ENCODE data around the gene TGFB1. TPM values are rescaled to one million over a fixed set of nuclear protein-coding genes. Genes with fewer than 3 reads are reported as not detected.

Gene TGFB1
- total RNA-seq, 2 donors from 2014 or later = 7.7 to 14.6 TPM

DNA sequence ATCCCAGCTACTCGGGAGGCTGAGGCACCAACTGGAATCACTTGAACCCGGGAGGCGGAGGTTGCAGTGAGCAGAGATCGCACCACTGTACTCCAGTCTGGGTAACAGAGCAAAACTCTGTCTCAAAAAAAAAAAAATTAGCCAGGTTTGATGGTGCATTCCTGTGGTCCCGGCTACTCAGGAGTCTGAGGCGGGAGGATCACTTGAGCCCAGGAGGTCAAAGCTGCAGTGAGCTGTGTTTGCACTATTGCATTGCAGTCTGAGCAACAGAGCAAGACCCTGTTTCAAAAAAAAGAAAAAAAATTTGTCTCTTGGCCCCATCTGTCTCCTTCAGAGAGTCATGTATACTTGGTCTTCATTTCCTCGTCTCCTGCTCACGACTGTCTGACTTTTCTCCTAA is 42.1 kb downstream of the TGFB1 start:
- no peak for DNase-seq
- H3K9ac ChIP-seq (ENCODE audit: low read depth in 2 of 2, low read length in 2 of 2) = no peak overlapping the region
- TF ChIP-seq CTCF (IDR thresholded peaks at IDR 0.05) = no peak
- H3K9me3 ChIP-seq = no peaks in the 10 kb centered on the region
- no peak overlapping the region for H3K27ac ChIP-seq
- H3K36me3 ChIP-seq = peaks cover 5% of the 10 kb centered on the region
- peaks cover 17% of the 10 kb centered on the region for H3K4me1 ChIP-seq
- H3K27me3 ChIP-seq = no peaks in the 10 kb centered on the region
- no peak overlapping the region for H3K4me3 ChIP-seq
- intact Hi-C loops (cut with DNase I) = no loop called here

- peak overlapping the region; percentile 93 to 98 for H3K9ac ChIP-seq (ENCODE audit: low read depth in 2 of 2, low read length in 2 of 2)
- TF ChIP-seq CTCF (IDR thresholded peaks at IDR 0.05) = no peak
- no peaks in the 10 kb centered on the region for H3K9me3 ChIP-seq
- no peak for DNase-seq
- peaks cover 17% of the 10 kb centered on the region for H3K4me1 ChIP-seq
- intact Hi-C loops (cut with DNase I) = no loop called here
- H3K4me3 ChIP-seq = peak overlapping the region; percentile 47
- H3K27ac ChIP-seq = no peak overlapping the region
- H3K27me3 ChIP-seq = no peaks in the 10 kb centered on the region
- H3K36me3 ChIP-seq = no peaks in the 10 kb centered on the region
These were observed 42.6 kb downstream of the TGFB1 start for GRCh38 chr19:41311072-41311471.

- no peak for TF ChIP-seq CTCF (IDR thresholded peaks at IDR 0.05)
- peak; percentile 88 for DNase-seq
- intact Hi-C loops (cut with DNase I) = no loop called here
- Histone ChIP-seq H3K9me3 (no peaks in the 10 kb centered on the region), H3K27ac (peak within 1 kb of the TSS; percentile 87), H3K4me3 (peak within 1 kb of the TSS; percentile 47), H3K36me3 (peaks cover 5% of the 10 kb centered on the region), H3K4me1 (peaks cover 17% of the 10 kb centered on the region), H3K9ac (ENCODE audit: low read depth in 2 of 2, low read length in 2 of 2) (peak within 1 kb of the TSS; percentile 93 to 98), H3K27me3 (no peaks in the 10 kb centered on the region)
These were observed 43.5 kb downstream of the TGFB1 start, which contains the start of gene CCDC97 for GRCh38 chr19:41310033-41310831. CCDC97 (plus strand) TSS chr19:41310172; CDS start chr19:41310311, 139 bp downstream.

DNA sequence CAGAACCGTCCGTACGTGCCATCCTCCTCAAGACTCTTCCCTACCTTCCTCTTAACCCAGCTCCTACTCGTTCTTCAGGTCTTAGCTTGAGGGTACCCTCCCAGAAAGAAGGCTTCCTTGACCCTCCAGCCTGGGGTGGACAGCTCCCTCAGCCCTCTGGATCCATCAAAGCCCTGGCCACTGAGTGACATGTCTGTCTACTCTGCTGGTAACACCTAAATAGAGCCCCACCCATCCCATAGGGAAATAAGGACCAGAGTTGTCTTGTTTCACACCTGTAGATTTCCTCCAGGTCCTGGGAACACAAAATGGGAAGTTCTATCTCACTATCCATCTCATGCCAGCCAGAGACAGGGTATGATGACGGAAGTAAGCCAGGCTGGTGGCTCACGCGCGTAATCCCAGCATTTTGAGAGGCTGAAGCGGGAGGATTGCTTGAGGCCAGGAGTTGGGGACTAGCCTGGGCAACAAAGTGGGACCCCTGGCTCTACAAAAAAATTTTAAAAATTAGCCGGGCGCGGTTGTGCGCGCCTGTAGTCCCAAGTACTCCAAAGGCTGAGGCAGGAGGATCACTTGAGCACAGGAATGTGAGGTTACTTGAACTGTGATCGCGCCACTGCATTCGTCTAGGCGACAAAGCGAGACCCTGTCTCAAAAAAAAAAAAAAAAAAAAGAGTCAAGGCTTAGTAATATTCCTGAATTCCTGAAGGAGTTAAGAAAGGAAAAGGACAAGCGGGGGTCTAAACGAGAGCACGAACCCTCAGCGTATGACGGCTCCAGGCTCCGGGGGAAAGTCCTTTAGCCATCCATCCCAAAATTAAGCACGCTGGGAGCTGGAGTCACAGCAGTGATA is 44.3 kb downstream of the TGFB1 start:
- Histone ChIP-seq H3K4me1 (peaks cover 17% of the 10 kb centered on the region), H3K9me3 (no peaks in the 10 kb centered on the region), H3K36me3 (peaks cover 9% of the 10 kb centered on the region)

More for the DNA sequence above, 44.3 kb downstream of the TGFB1 start:
- H3K27ac ChIP-seq = peak overlapping the region; percentile 87
- TF ChIP-seq CTCF (IDR thresholded peaks at IDR 0.05) = no peak
- H3K9ac ChIP-seq (ENCODE audit: low read depth in 2 of 2, low read length in 2 of 2) = peak overlapping the region; percentile 93 to 98
- intact Hi-C loops (cut with DNase I) = loop anchor here (5.0 kb wide), 2 partner anchors 42 to 102 kb away; no protein-coding TSS in a partner anchor
- peak overlapping the region; percentile 47 for H3K4me3 ChIP-seq
- DNase-seq = no peak
- H3K27me3 ChIP-seq = no peaks in the 10 kb centered on the region
